HG02970 (cell line): ENCODE data around the gene LTV1.
"Not testable (repeated sequence)": the region's sequence is repeated elsewhere in the genome, so short reads cannot be mapped to it uniquely, and the experiment has no call there.

Source experiments
- ATAC-seq: cut with Tn5 transposase; IDR thresholded peaks from one replicate; pipeline ENCODE4 v1.9.1; 2021; ENCODE audit warnings: mild to moderate bottlenecking, moderate library complexity, moderate number of reproducible peaks; ENCODE audit not compliant: unreplicated experiment, low FRiP score

The LTV1 gene

DNA sequence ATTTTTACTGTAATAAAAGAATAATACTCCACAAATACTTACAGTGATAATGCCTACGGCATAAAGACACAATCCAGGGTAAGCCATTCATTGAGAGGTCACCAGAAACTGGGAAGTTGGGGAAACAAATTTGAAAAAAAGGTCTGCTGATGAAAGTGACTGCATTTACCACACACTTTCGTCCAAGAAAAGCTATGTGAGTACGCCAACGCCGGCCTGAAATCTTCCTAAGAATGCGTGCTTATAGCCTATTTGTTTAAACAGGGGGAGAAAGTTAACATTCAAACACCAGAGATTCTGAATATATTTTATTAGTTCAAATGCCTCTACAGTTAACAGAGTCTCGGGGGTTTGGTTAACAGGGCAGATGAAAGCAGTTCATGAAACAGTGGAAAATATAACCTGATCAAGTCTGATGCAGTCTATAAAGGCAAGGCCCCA is 657 bp upstream of the LTV1 start:
- no peak for ATAC-seq

DNA sequence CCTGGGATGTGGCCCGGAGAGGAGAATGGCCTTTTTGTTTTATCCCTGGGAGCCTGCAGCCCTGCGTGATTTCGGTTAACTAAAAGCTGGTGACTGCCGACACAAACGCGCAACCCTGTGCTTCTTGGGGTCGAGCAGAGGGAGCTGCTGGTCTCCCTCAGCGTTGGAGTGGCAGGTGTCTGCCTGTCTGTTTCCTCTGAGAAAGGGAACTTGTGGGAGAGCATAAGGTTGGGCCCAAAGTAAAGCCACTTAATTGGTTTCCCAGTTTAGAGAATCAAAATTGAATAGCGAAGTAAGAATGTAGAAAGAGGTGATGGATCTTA is 500 bp downstream of the LTV1 start:
- ATAC-seq = no peak

DNA sequence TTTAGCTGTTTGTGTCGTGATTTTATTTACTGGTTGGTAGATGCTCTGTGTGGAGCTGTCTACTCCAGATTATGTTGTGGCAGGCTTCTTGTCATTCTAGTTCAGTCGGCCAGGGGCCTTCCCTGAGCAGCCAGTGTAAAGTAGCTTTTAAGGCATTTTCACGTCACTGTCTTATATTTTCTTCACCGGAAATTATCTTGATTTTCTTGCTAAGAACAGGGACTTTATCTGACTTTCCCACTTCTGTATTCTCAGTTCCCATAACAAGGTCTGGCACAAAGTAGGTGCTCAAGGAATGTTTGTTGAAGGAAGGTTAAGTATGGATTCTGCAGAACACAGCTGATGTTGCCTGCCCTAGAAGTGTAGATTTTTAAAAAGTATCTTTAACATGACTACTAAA is 868 bp downstream of the LTV1 start:
- no peak for ATAC-seq

DNA sequence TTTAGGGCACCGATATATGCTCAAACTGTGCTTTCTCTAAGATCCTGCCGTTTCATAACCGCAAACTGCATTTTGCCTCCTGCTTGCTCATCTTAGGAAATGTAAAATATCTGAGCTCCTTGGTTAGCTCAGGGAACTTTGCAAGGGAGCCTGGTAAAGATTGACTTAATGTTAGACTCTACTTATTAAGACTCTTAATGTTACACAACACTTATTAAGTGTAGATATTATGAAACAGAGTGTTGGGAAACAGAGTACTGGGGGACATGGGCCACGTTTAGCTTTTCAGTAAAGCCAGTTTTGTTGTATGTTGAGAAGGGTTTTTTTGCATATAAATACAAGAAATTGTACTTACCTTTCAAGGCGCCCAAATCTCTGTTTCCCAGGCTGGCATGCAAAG is 1.9 kb downstream of the LTV1 start:
- no peak for ATAC-seq

DNA sequence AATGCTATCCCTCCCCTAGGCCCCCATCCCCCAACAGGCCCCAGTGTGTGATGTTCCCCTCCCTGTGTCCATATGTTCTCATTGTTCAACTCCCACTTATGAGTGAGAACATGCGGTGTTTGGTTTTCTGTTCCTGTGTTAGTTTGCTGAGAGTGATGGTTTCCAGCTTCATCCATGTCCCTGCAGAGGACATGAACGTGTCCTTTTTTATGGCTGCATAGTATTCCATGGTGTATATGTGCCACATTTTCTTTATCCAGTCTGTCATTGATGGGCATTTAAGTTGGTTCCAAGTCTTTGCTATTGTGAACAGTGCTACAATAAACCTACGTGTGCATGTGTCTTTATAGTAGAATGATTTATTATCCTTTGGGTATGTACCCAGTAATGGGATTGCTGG is 8.6 kb downstream of the LTV1 start:
- ATAC-seq = not testable (repeated sequence)

DNA sequence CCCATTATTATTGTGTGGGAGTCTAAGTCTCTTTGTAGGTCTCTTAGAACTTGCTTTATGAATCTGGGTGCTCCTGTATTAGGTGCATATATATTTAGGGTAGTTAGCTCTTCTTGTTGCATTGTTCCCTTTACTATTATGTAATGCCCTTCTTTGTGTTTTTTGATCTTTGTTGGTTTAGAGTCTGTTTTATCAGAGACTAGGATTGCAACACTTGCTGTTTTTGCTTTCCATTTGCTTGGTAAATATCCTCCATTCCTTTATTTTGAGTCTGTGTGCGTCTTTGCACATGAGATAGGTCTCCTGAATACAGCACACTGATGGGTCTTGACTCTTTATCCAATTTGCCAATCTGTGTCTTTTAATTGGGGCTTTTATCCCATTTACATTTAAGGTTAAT is 11.9 kb downstream of the LTV1 start:
- ATAC-seq = not testable (repeated sequence)

DNA sequence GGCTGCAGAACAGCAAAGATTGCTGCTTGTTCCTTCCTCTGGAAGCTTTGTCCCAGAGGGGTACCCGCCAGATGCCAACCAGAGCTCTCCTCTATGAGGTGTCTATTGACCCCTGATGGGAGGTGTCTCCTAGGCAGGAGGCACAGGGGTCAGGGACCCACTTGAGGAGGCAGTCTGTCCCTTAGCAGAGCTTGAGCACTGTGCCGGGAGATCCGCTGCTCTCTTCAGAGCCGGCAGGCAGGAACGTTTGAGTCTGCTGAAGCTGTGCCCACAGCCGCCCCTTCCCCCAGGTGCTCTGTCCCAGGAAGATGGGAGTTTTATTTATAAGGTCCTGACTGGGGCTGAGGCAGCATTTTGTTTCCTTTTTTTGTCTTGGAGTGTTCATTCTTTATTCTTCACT is 13.6 kb downstream of the LTV1 start:
- ATAC-seq = not testable (repeated sequence)

DNA sequence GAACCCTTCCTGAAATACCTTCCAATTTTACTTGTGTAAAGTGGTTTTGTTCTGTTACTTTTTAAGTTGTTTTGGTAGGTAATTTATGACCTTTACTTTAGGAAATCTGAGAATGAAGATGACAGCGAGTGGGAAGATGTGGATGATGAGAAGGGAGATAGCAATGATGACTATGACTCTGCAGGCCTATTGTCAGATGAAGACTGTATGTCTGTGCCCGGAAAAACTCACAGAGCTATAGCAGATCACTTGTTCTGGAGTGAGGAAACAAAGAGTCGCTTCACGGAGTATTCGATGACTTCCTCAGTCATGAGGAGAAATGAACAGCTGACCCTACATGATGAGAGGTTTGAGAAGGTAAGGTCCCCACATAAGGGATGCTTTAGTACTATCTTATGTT is 14.5 kb downstream of the LTV1 start:
- no peak for ATAC-seq

DNA sequence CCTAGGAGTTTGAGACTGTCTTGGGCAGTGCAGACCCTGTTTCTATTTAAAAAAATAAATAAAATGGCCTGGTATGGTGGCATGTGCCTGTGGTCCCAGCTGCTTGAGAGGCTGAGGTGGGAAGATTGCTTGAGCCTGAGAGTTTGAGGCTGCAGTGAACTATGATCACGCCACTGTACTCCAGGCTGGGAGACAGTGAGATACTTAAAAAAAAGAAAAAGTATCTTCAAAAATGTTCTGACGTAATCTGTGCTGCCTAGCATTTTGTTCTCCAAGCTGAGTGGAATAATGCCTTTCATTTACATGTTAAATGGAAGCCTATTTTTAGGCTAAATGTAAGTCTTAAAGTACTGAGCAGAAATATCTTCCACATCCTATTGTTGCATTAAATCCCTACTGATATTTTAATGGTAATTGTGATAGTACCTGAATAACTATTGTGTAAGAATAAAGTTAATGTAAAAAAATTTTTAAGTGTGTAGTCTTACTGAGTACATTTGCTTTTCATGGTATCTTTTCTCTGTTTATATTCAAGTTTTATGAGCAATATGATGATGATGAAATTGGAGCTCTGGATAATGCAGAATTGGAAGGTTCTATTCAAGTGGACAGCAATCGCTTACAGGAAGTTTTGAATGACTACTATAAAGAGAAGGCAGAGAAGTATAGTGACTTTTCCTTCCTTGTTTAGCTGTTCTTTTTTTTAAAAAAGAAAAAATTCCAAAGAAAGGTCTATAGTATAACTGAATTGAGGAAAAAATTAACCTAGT is 16.9 kb downstream of the LTV1 start:
- ATAC-seq = no peak

DNA sequence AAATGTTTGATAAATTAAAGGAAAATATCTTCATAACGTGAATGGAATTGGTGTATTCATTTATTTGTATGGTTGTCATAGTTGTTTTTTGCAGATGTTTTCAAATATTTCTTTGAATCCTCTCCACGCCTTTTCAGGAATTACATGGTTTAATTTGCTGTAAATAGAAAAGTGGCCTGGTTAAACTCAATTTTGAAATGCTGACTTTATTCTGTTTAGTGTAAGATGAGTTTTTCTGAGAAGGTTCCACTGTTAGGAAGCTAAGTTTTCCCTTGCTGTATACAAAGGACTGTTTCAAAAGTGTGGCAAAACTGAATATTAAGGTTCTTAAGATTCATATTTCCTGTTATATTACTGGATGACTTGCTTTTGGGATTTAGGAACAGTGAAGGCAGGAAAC is 20.6 kb downstream of the LTV1 start:
- ATAC-seq = no peak

DNA sequence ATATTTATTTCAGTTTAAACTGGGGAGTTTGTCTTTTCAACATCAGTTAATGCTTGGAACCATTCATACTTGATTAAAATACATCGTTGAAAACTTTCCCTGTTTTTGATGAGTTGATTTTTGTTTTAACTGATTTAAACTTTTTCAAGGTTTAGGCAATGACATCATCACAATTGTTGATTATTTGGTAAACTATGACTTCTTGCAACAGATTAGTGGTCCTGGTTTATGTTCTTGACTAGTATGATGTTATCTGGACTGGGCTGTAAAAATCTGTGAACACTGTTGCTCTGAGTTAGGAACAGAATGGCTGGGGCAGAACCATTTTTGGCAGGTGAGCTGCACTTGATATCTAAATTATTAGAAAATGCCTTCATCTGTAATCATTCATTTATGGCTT is 21.1 kb downstream of the LTV1 start, which contains the start of gene ZC2HC1B:
ZC2HC1B (plus strand) TSS at position 241 of the 400 bp plus-strand sequence; CDS start at position 307, 66 bp downstream.
- ATAC-seq = no peak

DNA sequence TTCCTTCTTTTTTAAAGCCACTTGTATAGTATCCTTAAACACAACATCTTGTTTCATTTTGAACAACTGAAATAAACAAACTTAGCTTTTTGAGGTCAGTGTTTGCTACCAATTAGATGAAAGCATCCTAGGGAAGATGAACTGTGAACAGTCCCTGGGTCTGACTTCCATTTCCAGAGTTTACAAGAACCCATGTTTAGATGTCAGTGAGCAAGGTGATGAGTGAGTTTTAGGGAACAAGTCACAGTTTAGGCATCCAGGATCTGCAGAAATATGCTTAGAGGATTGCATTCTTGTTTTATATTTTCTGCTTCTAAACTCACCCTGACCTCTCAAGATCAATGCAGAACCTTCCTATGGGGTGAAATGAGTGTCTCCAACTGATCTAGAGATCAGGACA is 24.1 kb downstream of the LTV1 start:
- no peak for ATAC-seq

DNA sequence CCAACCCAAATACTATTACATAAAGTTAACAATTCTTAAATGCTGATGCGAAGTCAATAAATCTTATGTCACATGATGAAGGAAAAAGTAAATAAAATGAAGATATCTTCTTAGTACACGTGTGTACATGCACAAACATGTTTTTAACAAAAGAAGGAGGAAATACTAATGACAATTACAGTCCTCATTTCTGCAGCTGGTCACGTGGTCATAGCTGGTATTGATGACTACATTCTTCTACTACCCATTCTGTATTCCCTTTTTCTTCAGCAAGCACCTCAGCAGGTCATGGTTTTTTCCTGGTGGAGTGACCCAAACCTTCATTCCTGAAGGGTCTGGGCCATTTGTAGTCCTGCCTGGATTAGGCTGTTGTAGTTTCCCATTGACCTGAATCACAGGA is 25.7 kb downstream of the LTV1 start:
- ATAC-seq = not testable (repeated sequence)

DNA sequence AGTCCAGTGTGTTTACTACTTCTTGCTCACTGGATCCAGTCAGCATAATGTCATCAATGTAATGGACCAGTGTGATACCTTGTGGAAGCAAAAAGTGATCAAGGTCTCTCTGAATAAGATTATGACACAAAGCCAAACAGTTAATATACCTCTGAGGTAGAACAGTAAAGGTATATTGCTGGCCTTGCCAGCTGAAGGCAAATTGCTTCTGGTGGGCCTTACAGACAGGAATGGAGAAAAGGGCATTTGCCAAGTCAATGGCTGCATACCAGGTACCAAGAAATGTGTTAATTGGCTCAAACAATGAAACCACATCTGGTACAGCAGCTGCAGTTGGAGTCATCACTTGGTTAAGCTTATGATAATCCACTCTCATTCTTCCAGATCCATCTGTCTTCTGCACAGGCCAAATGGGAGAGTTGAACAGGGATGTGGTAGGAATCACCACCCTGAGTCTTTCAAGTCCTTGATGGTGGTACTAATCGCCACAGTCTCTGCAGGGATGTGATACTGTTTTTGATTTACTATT is 28.1 kb downstream of the LTV1 start:
- not testable (repeated sequence) for ATAC-seq

DNA sequence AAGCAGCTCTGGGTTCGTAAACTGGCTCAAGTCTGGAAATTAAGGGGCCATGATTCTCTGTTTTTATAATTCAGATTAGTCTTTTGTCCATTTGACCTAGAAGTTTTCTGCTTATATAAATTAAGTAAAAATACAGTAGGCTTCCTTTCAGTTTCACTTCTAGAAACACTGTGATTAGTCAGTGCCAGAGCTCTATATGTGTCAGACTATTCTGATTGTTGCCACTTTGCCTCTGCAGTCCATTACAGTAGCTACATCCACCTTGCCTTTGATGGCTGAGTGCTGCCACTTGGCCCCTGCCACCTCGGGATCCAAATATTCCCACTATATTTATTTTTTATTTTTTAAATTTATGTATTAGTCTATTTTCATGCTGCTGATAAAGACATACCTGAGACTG is 29.1 kb downstream of the LTV1 start:
- ATAC-seq = no peak

DNA sequence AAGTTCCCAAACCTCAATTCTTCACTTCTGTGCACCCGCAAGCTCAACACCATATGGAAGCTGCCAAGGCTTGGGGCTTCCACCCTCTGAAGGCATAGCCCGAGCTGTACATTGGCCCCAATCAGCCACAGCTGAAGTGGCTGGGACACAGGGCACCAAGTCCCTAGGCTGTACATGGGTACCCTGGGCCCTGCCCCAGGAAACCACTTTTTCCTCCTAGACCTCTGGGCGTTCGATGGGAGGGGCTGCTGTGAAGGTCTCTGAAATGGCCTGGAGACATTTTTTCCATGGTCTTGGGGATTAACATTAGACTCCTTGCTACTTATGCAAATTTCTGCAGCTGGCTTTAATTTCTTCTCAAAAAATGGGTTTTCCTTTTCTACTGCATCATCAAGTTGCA is 30.5 kb downstream of the LTV1 start:
- ATAC-seq = not testable (repeated sequence)

DNA sequence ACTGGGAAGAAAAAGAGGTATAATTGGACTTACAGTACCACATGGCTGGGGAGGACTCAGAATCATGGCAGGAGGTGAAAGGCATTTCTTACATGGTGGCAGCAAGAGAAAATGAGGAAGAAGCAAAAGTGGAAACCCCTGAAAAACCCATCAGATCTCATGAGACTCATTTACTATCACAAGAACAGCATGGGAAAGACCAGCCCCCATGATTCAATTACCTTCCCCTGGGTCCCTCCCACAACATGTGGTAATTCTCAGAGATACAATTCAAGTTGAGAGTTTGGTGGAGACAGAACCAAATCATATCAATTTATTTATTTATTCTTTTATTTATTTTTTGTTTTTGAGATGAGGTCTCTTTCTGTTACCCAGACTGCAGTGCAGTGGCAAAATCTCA is 31.4 kb downstream of the LTV1 start:
- not testable (repeated sequence) for ATAC-seq

DNA sequence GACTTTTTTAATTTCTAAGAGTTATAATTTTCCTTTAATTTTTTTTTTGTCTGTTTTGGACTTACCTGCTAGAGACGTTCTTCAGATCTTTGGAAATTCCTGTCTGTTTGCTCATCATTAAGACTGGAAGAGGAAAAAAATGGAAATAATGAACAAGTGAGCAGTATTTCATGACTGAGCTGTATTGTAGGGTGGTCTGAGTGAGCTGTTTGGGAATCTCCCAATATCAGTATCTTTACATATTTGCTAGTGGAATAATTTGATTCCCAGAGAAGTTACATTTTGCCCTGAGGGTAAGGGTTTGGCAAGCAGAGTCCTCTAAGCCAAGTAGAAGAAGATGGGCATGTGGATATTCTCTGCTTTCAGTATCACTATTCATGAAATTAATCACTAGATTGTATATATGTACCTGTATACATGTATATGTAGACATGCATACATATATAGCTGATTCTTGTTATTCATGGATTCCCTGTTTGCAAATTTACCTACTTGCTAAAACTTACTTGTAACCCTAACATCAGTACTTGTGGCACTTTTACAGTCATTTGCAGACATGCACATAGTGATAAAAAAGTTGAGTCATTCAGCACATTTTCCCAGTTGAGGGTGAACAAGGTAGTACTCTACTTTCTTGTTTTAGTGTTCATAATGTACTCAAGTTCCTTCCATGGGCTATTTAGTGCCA is 34.6 kb downstream of the LTV1 start:
- ATAC-seq = no peak

DNA sequence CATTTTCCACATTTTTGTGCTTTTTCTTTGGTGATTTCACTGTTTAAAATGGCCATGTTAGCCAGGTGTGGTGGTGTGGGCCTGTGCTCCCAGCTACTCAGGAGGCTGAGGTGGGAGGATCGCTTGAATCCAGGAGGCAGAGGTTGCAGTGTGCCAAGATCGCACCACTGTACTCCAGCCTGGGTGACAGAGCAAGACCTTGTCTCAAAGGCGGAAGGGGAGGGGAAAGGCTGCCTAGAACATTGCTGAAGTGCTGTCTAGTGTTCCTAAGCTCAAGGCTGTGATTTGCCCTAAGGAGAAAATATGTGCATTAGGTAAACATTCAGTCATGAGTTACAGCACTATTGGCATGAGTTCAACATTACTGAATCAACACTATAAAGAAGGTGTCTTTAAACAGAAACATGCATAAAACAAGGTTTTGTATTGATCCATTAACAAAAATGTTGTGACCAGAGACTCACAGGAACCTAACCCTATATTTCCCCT is 35.2 kb downstream of the LTV1 start:
- ATAC-seq = no peak

DNA sequence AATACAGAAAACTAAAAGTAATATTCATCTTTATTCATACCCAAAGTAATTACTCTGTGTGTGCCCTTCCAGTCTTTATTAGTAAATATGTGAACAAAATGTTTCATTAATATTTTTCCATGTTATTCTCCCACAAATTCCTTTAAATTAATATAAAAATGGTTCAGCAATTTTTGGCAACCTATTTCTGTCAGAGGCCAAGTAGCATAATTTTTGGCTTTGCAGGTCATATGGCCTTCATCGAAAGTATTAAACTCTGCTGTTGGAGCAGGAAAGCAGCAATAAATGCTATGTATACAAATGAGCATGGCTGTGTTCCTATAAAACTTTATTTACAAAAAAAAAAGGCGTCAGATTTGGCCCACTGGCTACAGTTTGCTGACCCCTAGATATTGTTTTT is 37.3 kb downstream of the LTV1 start:
- ATAC-seq = no peak

DNA sequence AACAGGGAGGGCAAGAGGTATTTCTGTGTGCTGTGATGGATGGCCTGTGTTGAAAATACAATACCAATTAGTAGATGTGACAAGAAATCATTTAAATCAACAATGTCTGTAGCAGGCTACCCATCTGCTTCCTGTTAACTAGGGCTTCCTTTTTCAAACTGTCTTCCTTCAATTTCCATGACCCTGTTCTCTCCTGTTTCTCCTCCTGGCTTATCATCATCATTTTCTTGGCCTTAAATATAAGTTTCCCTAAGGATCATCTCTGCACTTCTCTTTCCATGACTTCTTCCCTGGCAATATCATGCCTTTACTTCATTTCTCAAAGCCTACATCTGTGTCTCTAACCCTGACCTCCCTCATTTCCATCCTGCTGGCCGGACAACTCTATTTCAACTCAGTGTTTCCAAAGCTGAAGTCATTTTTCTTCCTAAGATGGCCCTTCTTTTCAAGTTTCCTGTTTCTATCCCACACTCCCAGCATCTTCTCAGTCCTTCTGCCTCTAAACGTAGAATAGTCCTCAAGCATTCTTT is 39.3 kb downstream of the LTV1 start:
- no peak for ATAC-seq
